Measurements from ENCODE around the gene UBXN1. TPM values are rescaled to one million over a fixed set of nuclear protein-coding genes. Genes with fewer than 3 reads are reported as not detected.
A peak's percentile ranks its signal among the peaks of the same experiment; 100 is the strongest.

UBXN1 gene
- total and polyA plus RNA-seq, 10 of the 15 experiments (the other 5 are each of a cell fraction or from before 2014, with no cell fraction given), result 7.0 to 173 (median 106) TPM

GRCh38 chr11:62665599-62666258, 13.1 kb downstream of the UBXN1 start (continued):
- TF ChIP-seq ZBTB11 (CRISPR knock-in tag; IDR thresholded peaks at IDR 0.05) (no peak), EED (IDR thresholded peaks at IDR 0.05; ENCODE audit: low read depth) (0 out of 2 replicates have a peak, but pooled peaks have one; percentile 6), MXI1 (IDR thresholded peaks at IDR 0.05; ENCODE audit: low read depth, low read length) (peak; percentile 57; the same call in 1 of the 2 replicates), USF2 (IDR thresholded peaks at IDR 0.05; ENCODE audit: borderline replicate concordance, low read depth, low read length) (no peak), E2F8 (IDR thresholded peaks at IDR 0.05; ENCODE audit: low read depth, partially characterized antibody) (no peak), NKRF (conservative IDR thresholded peaks at IDR 0.05) (no peak), MTA2 (IDR thresholded peaks at IDR 0.05; ENCODE audit: low read depth) (no peak), BCL3 (IDR thresholded peaks at IDR 0.05; ENCODE audit: borderline replicate concordance, insufficient read depth, low read depth, low read length, poor library complexity, severe bottlenecking) (peak; percentile 6), IRF5 (IDR thresholded peaks at IDR 0.05; ENCODE audit: borderline replicate concordance) (no peak), ZBTB4 (CRISPR knock-in tag; IDR thresholded peaks at IDR 0.05) (no peak), BRCA1 (IDR thresholded peaks at IDR 0.05; ENCODE audit: low read depth, low read length) (no peak), PAX8 (IDR thresholded peaks at IDR 0.05) (no peak)
